ENCODE data around the gene ZNF365. TPM values are rescaled to one million over a fixed set of nuclear protein-coding genes. Genes with fewer than 3 reads are reported as not detected.
"Not testable (repeated sequence)": the region's sequence is repeated elsewhere in the genome, so short reads cannot be mapped to it uniquely, and the experiment has no call there.

The ZNF365 gene
- total and polyA plus RNA-seq, 9 of the 15 experiments (the other 6 are each of a cell fraction or from before 2014, with no cell fraction given), result 0.03 to 0.04 TPM; not detected in 7

- TF ChIP-seq, protein P1, sequence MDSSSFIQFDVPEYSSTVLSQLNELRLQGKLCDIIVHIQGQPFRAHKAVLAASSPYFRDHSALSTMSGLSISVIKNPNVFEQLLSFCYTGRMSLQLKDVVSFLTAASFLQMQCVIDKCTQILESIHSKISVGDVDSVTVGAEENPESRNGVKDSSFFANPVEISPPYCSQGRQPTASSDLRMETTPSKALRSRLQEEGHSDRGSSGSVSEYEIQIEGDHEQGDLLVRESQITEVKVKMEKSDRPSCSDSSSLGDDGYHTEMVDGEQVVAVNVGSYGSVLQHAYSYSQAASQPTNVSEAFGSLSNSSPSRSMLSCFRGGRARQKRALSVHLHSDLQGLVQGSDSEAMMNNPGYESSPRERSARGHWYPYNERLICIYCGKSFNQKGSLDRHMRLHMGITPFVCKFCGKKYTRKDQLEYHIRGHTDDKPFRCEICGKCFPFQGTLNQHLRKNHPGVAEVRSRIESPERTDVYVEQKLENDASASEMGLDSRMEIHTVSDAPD (CRISPR knock-in tag; IDR thresholded peaks at IDR 0.05), result no peak
- TF ChIP-seq, protein P2, sequence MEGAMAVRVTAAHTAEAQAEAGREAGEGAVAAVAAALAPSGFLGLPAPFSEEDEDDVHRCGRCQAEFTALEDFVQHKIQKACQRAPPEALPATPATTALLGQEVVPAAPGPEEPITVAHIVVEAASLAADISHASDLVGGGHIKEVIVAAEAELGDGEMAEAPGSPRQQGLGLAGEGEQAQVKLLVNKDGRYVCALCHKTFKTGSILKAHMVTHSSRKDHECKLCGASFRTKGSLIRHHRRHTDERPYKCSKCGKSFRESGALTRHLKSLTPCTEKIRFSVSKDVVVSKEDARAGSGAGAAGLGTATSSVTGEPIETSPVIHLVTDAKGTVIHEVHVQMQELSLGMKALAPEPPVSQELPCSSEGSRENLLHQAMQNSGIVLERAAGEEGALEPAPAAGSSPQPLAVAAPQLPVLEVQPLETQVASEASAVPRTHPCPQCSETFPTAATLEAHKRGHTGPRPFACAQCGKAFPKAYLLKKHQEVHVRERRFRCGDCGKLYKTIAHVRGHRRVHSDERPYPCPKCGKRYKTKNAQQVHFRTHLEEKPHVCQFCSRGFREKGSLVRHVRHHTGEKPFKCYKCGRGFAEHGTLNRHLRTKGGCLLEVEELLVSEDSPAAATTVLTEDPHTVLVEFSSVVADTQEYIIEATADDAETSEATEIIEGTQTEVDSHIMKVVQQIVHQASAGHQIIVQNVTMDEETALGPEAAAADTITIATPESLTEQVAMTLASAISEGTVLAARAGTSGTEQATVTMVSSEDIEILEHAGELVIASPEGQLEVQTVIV (CRISPR knock-in tag; IDR thresholded peaks at IDR 0.05; ENCODE audit: borderline replicate concordance), result no peak
- TF ChIP-seq, protein P3, sequence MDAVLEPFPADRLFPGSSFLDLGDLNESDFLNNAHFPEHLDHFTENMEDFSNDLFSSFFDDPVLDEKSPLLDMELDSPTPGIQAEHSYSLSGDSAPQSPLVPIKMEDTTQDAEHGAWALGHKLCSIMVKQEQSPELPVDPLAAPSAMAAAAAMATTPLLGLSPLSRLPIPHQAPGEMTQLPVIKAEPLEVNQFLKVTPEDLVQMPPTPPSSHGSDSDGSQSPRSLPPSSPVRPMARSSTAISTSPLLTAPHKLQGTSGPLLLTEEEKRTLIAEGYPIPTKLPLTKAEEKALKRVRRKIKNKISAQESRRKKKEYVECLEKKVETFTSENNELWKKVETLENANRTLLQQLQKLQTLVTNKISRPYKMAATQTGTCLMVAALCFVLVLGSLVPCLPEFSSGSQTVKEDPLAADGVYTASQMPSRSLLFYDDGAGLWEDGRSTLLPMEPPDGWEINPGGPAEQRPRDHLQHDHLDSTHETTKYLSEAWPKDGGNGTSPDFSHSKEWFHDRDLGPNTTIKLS (IDR thresholded peaks at IDR 0.05; ENCODE audit: borderline replicate concordance, low read depth), result no peak
- no peak for TF ChIP-seq ZNF23 (CRISPR knock-in tag; IDR thresholded peaks at IDR 0.05)
- no peak for TF ChIP-seq BRF1 (IDR thresholded peaks at IDR 0.05; ENCODE audit: borderline replicate concordance, extremely low read depth, insufficient read length)
- TF ChIP-seq ZBTB17 (CRISPR knock-in tag; IDR thresholded peaks at IDR 0.05), result no peak
- TF ChIP-seq, protein P4, sequence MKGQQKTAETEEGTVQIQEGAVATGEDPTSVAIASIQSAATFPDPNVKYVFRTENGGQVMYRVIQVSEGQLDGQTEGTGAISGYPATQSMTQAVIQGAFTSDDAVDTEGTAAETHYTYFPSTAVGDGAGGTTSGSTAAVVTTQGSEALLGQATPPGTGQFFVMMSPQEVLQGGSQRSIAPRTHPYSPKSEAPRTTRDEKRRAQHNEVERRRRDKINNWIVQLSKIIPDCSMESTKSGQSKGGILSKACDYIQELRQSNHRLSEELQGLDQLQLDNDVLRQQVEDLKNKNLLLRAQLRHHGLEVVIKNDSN (CRISPR knock-in tag; IDR thresholded peaks at IDR 0.05), result no peak
Measured at GRCh38 chr10:62402508-62402907, 28.3 kb downstream of the ZNF365 start (continued).

- CTCF ChIA-PET (ENCODE audit: low intra/inter-chr PET ratio); intact Hi-C loops (cut with micrococcal nuclease): not testable (repeated sequence)
Measured at GRCh38 chr10:62410528-62410927, 36.4 kb downstream of the ZNF365 start.

GRCh38 chr10:62410934-62411333 lies 36.8 kb downstream of the ZNF365 start:
- H3K27me3 ChIP-seq (ENCODE audit: control insufficient read depth in 2 of 2, insufficient read depth in 2 of 2, low read length in 2 of 2); H3K79me2 ChIP-seq (ENCODE audit: control insufficient read depth, insufficient read depth, low read length); H3K9ac ChIP-seq (ENCODE audit: insufficient read depth in 1 of 2, low read depth in 2 of 2, low read length in 2 of 2); ATAC-seq; H3K36me3 ChIP-seq (ENCODE audit: control insufficient read depth, insufficient read depth, low read length); H4K20me1 ChIP-seq (replicated peaks; ENCODE audit: control insufficient read depth, insufficient read depth, low read length); FAIRE-seq; H2AFZ ChIP-seq (ENCODE audit: low read depth, low read length); DNase-seq (ENCODE audit: extremely low read depth in 1 of 4, low spot score in 3 of 4); H3K9me3 ChIP-seq (replicated peaks; ENCODE audit: control insufficient read depth, insufficient read depth, low read depth, low read length); in situ Hi-C loops (cut with MboI); H3K4me1 ChIP-seq (replicated peaks in 1 of 2; ENCODE audit: control insufficient read depth in 2 of 2, insufficient read depth in 2 of 2, low read length in 2 of 2); POLR2A ChIA-PET; H3K4me2 ChIP-seq (ENCODE audit: insufficient read depth, low read length); H3K27ac ChIP-seq (ENCODE audit: extremely low read depth, low read depth, low read length); H3K9me1 ChIP-seq (ENCODE audit: control insufficient read depth, insufficient read depth, low read length); intact Hi-C loops (cut with micrococcal nuclease); CTCF ChIA-PET (ENCODE audit: low intra/inter-chr PET ratio); H3K4me3 ChIP-seq; BruUV-seq (replicated peaks): not testable (repeated sequence)
- 0% methylated on average over 1 of the region's 1 CpG for WGBS (ENCODE audit: insufficient coverage, low coverage, missing lambda C conversion rate)

More at GRCh38 chr10:62410528-62410927, 36.4 kb downstream of the ZNF365 start:
- H3K27ac ChIP-seq (ENCODE audit: extremely low read depth, low read depth, low read length); H3K9me3 ChIP-seq (replicated peaks; ENCODE audit: control insufficient read depth, insufficient read depth, low read depth, low read length); H3K9ac ChIP-seq (ENCODE audit: insufficient read depth in 1 of 2, low read depth in 2 of 2, low read length in 2 of 2); H3K4me2 ChIP-seq (ENCODE audit: insufficient read depth, low read length); H3K4me1 ChIP-seq (replicated peaks in 1 of 2; ENCODE audit: control insufficient read depth in 2 of 2, insufficient read depth in 2 of 2, low read length in 2 of 2); FAIRE-seq; H4K20me1 ChIP-seq (replicated peaks; ENCODE audit: control insufficient read depth, insufficient read depth, low read length); H3K9me1 ChIP-seq (ENCODE audit: control insufficient read depth, insufficient read depth, low read length); H3K79me2 ChIP-seq (ENCODE audit: control insufficient read depth, insufficient read depth, low read length); H2AFZ ChIP-seq (ENCODE audit: low read depth, low read length); POLR2A ChIA-PET; H3K27me3 ChIP-seq (ENCODE audit: control insufficient read depth in 2 of 2, insufficient read depth in 2 of 2, low read length in 2 of 2); BruUV-seq (replicated peaks); in situ Hi-C loops (cut with MboI); DNase-seq (ENCODE audit: extremely low read depth in 1 of 4, low spot score in 3 of 4); ATAC-seq; H3K4me3 ChIP-seq; H3K36me3 ChIP-seq (ENCODE audit: control insufficient read depth, insufficient read depth, low read length): not testable (repeated sequence)
- 0% methylated on average over 1 of the region's 1 CpG for WGBS (ENCODE audit: insufficient coverage, low coverage, missing lambda C conversion rate)
